Fibroblast of the conjunctiva (primary cell): ENCODE measurements around the gene TSSK1B.
"Not testable (repeated sequence)": the region's sequence is repeated elsewhere in the genome, so short reads cannot be mapped to it uniquely, and the experiment has no call there.

ENCODE experiments used
- DNase-seq: peaks from one replicate; pipeline ENCODE4 v3.0.0-alpha.2; 2010; ENCODE audit warnings: low read depth

TSSK1B gene, protein sequence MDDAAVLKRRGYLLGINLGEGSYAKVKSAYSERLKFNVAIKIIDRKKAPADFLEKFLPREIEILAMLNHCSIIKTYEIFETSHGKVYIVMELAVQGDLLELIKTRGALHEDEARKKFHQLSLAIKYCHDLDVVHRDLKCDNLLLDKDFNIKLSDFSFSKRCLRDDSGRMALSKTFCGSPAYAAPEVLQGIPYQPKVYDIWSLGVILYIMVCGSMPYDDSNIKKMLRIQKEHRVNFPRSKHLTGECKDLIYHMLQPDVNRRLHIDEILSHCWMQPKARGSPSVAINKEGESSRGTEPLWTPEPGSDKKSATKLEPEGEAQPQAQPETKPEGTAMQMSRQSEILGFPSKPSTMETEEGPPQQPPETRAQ

DNA sequence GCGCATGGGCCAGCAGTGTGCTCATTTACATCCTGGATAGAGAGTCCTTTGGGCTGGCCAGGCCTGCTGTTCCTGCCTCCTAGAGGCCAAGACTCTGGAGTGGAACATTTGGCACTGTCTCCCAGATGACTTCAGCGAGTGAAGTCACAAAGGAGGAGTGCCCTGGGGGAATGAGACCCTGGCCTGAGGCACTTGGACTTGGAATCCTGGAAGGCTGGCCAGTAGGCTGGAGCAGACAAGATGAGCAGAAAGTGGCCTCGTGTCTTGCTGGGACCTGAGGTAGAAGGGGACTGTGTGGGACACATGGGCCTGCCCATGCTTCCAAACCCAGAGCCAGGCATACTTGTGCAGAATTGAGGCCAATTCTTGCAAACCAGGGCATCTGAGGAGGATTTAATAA is at the start of gene TSSK1B:
Gene TSSK1B (minus strand): TSS at position 101 of the 400 bp plus-strand sequence. CDS start 150 bp downstream, outside the sequence.
- DNase-seq, result no peak

DNA sequence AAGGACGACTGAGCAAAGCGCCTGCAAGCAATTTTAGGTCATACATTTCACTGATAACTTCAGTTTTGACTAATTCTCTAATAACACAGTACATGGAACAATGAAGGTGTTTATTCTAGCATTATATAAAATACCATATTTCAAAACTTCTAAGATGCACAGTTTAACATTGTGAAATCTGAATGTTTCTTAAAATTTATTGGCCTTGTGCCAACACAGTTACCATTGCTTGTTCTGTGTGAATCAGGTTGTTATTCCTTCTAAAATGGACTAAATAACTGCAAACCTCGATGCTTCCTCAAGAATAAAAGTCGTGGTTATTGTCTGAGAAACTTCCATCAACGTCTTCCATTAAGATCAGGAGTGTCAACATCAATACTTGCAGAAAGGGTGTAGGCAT is 45.5 kb upstream of the TSSK1B start:
- DNase-seq, result no peak

DNA sequence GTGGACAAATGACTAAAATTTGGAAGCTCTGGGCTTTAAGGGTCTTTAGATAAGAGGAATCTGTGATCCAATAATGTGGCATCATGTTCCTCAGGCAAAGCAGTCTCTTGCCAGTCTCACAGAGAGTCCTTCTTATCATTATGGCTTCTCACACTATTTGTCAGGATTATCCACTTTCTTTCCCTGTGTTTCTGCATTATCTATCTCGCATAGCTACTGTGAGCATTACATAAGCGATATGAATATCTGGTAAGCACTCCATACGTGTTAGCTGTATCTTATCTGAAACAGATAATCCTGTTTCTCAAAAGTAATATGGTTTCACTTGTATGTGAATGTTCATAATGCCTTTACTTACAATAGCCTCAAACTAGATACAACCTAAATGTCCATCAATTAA is 43.9 kb upstream of the TSSK1B start:
- no peak for DNase-seq

DNA sequence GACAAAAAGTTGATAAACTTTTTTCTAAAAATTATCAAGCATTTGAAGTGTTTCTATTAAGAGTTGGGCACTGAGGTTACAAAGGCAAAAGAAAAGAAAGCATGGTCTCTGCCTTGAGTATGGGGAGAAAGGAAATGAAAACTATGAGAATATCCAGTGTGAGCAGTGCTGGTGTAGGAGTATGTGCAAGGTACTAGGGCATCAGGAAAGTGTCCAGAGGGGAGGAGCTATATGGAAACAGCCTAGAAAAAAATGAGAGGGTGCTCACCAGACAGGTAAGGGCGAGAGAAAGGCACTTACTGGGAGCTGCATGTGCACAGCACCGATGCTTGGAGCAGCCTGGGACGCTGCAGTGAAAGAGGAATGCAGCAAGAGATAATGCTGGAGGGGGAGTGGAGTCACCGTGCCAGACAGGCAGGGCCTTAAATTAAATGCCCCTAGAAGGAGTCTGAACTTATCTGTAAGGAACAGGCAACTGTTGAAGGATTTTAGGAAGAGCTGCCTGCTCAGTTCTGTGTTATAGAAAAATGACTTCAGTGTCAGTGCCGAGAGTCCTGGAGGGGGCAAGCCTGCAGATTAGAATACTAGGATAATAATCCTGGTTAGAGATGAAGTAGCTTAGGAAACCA is 39.4 kb upstream of the TSSK1B start:
- DNase-seq, result no peak

DNA sequence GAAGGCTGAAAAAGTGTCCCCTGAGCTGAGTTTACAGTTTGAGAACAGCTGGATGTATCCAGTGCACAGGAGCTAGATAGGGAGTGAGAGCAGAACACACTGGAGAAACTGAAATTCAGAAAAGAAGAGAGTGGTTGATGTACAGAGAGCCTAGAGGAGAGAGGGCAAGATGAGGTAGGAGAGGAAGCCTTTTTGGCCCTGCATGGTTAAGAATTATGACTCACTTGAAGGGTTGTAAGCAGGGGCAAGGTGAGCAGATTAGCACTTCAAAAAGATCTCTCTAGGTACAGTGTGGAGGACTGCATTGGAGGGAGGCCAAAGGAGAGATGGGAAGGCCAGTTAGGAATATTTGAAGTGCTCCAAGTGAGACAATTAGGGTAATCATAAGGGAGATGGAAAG is 28.2 kb upstream of the TSSK1B start:
- no peak for DNase-seq

DNA sequence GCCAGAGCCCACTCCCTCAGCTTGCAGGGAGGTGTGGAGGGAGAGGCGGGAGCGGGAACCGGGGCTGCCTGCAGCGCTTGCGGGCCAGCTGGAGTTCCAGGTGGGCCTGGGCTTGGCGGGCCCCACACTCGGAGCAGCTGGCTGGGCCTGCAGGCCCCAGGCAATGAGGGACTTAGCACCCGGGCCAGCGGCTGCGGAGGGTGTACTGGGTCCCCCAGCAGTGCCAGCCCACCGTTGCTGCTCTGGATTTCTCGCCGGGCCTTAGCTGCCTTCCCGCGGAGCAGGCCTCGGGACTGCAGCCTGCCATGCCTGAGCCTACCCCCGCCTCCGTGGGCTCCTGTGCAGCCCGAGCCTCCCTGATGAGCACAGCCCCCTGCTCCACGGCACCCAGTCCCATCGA is 22.3 kb upstream of the TSSK1B start:
- DNase-seq, result not testable (repeated sequence)

DNA sequence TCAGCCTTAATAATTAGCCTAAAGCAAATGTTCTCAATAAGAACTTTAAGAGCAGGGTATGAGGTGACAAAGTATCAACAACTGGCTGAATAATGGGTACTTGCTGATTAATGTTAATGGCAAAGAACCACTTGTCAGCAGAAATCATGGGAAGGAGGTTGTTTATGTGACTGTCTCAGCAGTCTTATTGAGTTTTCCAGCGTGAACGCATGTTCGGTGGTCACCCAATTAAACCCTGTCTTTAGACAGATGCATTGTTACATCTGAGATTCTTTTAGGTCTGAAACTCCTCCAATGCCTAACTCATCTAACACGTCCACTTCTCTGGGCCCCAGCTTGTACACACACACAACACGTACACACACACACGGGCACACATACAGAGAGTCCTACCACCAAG is 18.2 kb upstream of the TSSK1B start:
- DNase-seq, result no peak

DNA sequence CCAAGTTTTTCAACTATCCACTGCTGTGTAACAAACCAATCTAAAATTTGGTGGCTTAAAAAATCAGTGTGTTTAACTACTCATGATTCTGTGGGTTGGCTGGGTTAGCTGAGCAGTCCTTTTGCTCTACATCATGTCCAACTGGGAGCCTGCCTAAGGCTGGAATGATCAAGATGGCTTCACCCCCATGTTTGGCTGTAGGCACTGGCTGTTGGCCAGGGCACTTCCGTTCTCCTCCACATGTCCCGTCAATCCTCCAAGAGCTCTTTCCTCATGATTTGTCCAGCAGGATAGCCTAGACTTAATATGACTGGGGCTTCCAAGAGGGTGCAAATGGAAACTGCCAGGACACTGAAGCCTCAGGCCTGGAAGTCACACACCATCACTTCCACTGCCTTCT is 17.0 kb upstream of the TSSK1B start:
- DNase-seq, result no peak

DNA sequence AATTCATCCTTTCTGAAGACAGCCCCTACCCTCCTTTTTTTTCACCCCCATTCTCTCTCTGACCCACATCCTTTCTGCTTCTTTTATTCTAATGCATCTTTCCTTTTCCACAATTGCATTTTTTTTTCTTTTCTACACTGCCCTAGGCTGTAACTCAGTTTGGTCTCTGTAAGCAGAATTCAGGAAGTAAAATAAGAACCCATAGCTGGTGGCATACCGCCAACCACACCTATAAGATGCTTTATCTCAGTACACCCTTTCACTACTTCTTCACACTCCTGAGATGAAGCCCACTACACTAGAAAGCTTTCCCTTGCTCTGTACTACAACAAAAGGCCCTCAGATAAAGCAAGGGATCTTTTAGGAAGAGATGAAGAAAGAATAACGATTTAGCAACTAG is 16.1 kb upstream of the TSSK1B start:
- DNase-seq, result no peak

DNA sequence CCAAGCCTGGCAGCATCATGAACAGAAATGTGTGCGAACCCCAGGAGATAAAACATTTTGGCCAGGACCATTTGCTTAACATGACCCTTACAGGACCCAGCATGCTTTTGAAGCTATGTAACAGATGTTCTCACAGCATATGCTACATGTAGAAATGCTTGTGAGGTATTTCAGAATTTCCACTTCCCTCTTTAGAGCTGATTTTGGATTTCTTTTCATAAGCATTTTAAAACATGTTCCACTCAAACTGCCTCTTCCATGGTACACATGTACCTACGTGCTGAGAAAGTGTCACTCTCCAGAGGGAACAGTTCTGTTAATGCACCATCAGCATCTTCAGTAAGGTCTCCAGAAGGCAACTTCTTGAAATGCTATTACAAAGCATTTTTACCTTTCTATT is 15.7 kb upstream of the TSSK1B start:
- DNase-seq, result no peak

DNA sequence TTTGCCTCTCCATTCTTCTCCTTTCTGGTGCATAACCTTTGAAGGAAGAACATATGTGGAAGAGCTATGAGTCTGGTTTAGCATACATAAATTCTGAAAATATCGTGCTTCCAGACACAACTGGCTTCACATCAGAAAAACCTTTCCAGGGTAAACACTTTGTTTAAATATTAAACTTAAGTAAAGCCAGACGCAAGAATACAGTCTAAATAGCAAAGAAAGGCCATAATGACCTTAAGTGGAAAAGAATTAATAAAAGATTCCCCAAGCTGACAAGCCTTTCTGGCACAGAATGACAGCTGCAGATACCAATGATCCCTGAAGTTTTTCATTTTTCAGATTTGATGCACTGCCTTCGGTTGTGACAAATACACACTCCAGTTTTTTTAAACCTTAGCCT is 13.5 kb upstream of the TSSK1B start:
- no peak for DNase-seq

DNA sequence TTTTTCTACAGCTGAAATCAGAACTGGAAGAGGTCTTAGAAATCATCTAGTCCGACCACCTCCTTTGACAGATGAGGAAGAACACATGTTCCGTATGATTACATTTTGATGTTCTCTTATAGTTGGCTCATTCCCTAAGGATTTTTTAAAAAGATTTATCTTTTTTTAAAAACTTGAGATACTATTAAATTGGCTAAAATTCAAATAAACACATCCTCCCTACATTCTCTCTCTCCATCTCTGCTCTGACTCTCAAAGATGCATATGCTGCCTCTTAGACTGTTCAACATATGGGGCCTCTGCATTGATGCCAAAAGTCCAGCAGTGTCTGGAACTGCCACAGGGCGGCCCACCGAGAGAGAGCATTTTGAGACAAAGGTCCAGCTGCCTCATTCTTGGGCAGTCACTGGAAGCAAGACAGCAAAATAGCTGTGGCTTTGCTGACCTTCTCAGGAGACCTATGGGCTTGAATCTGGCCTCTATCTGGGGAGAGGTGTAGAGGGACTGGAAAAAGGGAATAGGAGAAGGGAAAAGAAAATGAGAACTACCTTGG is 12.8 kb upstream of the TSSK1B start:
- no peak for DNase-seq

DNA sequence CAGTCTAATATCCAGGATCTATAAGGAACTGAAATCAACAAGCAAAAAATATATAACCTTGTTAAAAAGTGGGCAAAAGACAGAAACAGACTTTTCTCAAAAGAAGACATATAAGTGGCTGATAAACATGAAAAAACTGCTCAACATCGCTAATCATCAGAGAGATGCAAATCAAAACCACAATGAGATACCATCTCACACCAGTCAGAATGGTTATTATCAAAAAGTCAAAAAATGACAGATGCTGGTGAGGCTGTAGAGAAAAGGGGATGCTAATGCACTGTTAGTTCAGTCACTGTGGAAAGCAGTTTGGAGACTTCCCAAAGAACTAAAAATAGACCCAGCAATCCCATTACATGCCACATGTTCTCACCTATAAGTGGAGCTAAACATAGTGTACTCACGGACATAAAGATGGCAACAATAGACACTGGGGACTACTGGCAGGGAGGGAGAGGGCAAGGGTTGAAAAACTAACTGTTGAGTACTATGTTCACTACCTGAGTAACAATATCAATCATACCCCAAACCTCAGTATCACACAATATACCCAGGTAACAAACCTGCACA is 11.7 kb upstream of the TSSK1B start:
- no peak for DNase-seq

DNA sequence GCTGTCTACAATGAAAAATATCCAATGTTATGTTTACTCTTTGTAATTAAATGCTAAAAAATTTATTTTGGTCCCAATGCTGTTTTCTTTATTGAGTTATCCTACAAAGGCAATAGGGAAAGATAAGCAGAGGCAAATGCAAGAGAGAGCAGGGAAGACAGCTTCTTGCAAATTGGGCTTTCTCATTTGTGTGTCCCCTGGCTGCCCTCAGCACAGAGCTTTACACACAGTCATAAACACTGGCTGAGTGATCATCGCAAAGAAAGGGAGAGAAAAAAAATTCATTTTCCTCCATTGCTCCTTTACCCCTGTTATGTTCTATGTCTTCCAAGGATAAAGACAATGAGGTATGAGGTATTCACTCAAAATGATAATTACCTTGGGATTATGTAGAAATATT is 2.3 kb upstream of the TSSK1B start:
- no peak for DNase-seq

DNA sequence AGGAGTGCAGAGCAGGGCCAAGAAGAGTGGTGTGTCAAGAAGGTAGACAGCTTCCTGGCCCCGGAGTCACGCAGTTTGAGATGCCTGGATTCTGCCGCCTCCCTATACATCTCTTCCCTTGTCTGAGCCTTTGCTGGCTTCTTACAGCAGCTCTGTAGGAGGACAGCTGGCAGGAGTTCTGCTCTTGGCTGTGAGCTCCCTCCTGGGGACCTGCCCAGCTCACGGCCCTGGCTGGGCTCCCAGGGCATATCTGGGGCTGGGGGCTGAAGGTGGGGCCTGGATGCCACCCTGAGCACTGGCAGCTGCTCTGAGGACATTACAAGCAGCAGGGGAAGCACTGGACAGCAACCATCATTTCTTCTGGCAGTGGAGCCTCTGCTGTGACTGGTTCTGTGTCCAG is 786 bp upstream of the TSSK1B start:
- DNase-seq, result no peak

DNA sequence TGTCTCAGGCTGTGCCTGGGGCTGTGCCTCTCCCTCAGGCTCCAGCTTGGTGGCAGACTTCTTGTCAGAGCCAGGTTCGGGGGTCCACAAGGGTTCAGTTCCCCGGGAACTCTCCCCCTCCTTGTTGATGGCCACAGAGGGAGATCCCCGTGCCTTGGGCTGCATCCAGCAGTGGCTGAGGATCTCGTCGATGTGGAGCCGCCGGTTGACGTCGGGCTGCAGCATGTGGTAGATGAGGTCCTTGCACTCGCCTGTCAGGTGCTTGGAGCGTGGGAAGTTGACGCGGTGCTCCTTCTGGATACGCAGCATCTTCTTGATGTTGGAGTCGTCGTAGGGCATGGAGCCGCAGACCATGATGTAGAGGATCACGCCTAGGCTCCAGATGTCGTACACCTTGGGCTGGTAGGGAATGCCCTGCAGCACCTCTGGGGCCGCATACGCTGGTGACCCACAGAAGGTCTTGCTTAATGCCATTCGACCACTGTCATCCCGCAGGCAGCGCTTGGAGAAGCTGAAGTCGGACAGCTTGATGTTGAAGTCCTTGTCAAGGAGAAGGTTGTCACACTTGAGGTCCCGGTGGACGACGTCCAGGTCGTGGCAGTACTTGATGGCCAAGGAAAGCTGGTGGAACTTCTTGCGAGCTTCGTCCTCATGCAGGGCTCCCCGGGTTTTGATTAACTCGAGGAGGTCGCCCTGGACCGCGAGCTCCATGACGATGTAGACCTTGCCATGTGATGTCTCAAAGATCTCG is 752 bp downstream of the TSSK1B start:
- no peak for DNase-seq

DNA sequence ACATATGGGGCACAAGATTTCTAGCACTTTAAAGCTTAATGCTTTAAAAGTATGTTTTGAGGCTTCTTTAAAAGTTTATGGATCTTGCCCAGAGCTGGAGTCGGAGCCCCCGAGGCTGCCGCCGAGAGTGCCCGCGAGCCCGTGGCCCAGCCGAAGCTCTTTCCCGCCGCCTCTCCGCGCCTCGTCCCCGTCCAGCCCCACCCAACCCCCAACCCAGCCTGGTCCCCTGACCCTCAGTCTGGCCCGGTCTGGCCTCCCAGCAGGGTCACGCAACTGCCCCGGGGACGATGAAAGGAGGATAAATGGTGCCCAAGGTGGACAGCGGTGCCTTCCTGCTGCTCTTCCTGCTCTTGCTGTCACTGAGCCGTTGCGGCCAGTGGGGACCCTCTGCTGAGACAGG is 1.7 kb downstream of the TSSK1B start:
- no peak for DNase-seq

DNA sequence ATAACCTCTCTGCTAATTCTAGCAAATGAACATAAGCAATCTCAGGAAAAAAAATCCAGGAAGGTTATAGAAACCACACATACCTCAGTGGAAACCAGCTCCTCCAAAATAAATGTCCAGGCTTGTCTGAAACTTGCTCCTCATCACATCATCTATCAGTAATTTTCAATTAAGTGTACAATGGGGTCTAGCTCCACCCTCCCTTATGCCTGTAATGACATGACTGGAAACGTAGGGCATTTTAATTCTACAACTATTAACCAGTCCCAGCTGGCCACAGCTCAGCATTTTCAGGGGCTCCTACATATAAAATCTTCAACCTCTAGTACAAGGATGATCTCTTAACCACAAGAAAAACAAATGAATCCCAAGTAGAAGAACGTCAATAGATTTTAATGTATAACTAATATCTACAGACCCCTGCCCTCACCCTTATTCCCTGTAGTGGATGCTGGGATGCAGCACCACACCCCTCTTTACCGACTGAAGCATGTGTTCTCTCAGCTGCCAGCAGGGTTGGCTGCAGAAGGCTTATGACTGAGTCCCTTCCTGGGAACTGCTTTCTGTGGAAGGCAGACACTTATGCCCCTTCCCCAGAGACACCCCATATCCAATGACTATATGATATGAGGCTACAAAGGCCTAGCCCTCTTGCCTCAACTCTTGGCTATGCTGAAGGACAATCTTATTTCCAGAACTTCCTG is 6.8 kb downstream of the TSSK1B start:
- DNase-seq, result no peak

DNA sequence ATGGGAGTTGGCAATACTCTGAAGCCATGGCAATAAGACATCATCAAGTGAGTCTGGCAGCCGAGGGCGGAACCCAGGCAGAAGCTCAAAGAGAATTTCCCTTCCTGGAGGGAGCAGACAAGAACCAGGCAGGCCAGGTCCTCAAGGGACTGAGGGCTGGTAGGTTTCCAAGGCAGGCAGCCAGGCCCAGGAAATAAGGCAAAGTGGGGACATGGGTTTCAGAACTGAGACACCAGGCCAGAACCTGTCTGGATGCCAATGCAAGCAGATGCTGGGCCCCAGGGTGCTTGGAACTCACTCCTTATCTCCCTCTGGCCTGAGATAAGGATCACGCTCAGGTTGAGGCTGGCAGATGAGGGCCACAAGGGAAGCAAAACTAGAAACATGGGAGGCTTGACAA is 8.9 kb downstream of the TSSK1B start:
- no peak for DNase-seq

DNA sequence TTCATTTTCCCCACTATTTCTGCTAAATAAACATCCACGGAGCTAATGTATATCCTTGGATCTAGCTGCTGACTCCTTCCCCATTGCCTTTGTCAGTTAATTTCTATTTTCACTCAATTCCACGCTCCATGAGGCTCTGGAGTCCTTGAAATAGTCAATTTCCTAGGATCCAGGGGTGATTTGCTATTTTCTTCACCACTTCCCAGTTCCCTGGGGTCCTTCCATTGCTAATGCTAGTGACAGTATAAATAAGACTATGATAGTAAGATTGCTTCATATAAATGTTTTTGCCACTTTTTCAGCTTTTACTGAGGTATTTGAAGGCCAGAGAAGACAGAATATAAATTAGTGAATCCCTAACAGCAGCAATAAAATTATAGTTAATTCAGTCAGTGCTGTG is 13.1 kb downstream of the TSSK1B start:
- no peak for DNase-seq

DNA sequence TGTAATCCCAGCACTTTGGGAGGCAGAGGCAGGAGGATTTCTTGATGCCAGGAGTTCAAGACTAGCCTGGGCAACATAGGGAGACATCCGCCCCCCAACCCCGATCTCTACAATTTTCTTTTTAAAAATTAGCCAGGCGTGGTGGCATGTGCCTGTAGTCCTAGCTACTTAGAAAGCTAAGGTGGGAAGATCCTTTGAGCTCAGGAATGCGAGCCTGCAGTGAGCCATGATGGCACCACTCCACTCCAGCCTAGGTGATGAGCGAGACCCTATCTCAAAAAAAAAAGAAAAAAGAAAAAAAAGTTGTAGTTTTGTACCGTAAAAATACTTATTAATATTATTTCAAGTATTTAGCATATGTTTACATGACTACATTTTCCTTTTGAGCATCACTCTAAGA is 29.3 kb downstream of the TSSK1B start:
- no peak for DNase-seq

DNA sequence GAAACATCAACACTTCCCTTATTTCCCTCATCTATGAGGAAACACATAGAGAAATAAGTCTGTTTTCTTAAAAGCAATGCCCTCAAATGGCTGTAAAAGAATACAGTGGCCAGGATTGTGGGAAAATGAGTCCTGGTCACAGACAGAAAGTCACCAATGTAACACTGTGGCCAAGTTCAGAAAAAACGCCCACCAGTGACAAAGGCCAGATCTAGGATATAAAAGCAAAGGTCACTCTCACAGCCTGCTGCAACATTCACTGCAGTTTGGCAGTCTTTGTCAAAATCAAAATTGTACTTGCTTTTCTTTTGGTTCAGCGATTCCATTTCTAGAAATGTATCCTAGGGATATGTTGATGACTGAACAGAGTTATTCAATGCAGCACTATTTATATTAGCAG is 30.5 kb downstream of the TSSK1B start:
- no peak for DNase-seq
